K562 (cell line): ENCODE measurements around the gene PRDM10. TPM values are rescaled to one million over a fixed set of nuclear protein-coding genes. Genes with fewer than 3 reads are reported as not detected.

Experiments used
- ATAC-seq: fragments of 200-7000 bp; cut with Tn5 transposase; 3 replicates; pipeline ENCODE4 v1.9.1; 2020; ENCODE audit warnings: moderate library complexity
- BruUV-seq: library from RNA; stranded (reverse); fragments of 400-500 nt; replicated peaks from 2 replicates; lab custom pipeline; 2021; lab: Mats Ljungman, UMichigan
- CTCF ChIA-PET: fragments of 300-600 bp; formaldehyde crosslinking; extraction: SDS; loops from one replicate; lab custom pipeline; 2021; ENCODE audit warnings: low intra/inter-chr PET ratio; lab: Yijun Ruan, JAX
- POLR2A ChIA-PET: fragments of 300-600, 350-650 bp; sonication (Branson Sonifier 250); formaldehyde crosslinking; extraction: SDS; loops from one replicate; lab custom pipeline; 2021; ENCODE audit warnings: antibody characterized with exemption, inconsistent platforms; lab: Yijun Ruan, JAX
- DNase-seq, 4 experiments: peaks; one replicate each; pipeline versions ENCODE4 v3.0.0 to v3.0.0-alpha.2; 2011 to 2018; ENCODE audit warnings: low spot score in 3 of 4, mixed read lengths in 3 of 4; ENCODE audit errors: extremely low read depth in 1 of 4
- FAIRE-seq: peaks from 2 replicates; lab custom pipeline; 2011; peaks lifted over from hg19 to GRCh38; lab: Jason Lieb, UNC
- H2AFZ ChIP-seq: 2 replicates; pipeline ENCODE4 v1.6.0; 2011; ENCODE audit warnings: low read depth, low read length, control low read depth, inconsistent platforms
- H3K27ac ChIP-seq: fragments of 200-600 bp; 3 replicates; pipeline ENCODE4 v1.8.0; 2011; ENCODE audit warnings: low read depth, mild to moderate bottlenecking, control low read depth, inconsistent platforms, low read length, moderate library complexity, mixed read lengths; ENCODE audit errors: extremely low read depth
- H3K27me3 ChIP-seq, 2 experiments: fragments of 300-600 bp in 1 of 2; 2 replicates in 1 of 2; 3 replicates in 1 of 2; pipeline versions ENCODE4 v1.6.0 to v1.8.0; 2011; ENCODE audit warnings: inconsistent platforms in 2 of 2, low read length in 2 of 2, mild to moderate bottlenecking in 1 of 2, mixed read lengths in 1 of 2, moderate library complexity in 1 of 2; ENCODE audit not compliant: control insufficient read depth in 2 of 2, insufficient read depth in 2 of 2
- H3K36me3 ChIP-seq: fragments of 300-600 bp; 3 replicates; pipeline ENCODE4 v1.8.0; 2011; ENCODE audit warnings: mild to moderate bottlenecking, low read length, inconsistent platforms; ENCODE audit not compliant: control insufficient read depth, insufficient read depth
- H3K4me1 ChIP-seq, 2 experiments: fragments of 200-600 bp in 1 of 2; replicated peaks in 1 of 2; 2 replicates in 1 of 2; 3 replicates in 1 of 2; pipeline versions ENCODE4 v1.5.1 to v1.8.0; 2011; ENCODE audit warnings: inconsistent platforms in 2 of 2, low read length in 2 of 2, mild to moderate bottlenecking in 1 of 2, mixed read lengths in 1 of 2, moderate library complexity in 1 of 2; ENCODE audit not compliant: control insufficient read depth in 2 of 2, insufficient read depth in 2 of 2
- H3K4me2 ChIP-seq: 2 replicates; pipeline ENCODE4 v1.6.1; 2011; ENCODE audit warnings: low read length, control low read depth, inconsistent platforms, mixed read lengths; ENCODE audit not compliant: insufficient read depth
- H3K4me3 ChIP-seq: fragments of 200-600 bp; sonication (generic), shearing (Covaris generic); 2 replicates; pipeline ENCODE4 v1.5.1; 2016; ENCODE audit warnings: control low read depth, inconsistent platforms
- H3K79me2 ChIP-seq: fragments of 200-600 bp; 3 replicates; pipeline ENCODE4 v1.8.0; 2011; ENCODE audit warnings: low read length, inconsistent platforms; ENCODE audit not compliant: control insufficient read depth, insufficient read depth
- H3K9ac ChIP-seq, 2 experiments: 2 replicates each; pipeline versions ENCODE4 v1.6.0 to v1.6.1; 2011; ENCODE audit warnings: low read depth in 2 of 2, low read length in 2 of 2, control low read depth in 1 of 2, inconsistent platforms in 1 of 2, mild to moderate bottlenecking in 1 of 2, mixed read lengths in 1 of 2; ENCODE audit not compliant: insufficient read depth in 1 of 2
- H3K9me1 ChIP-seq: one replicate; pipeline ENCODE4 v1.6.0; 2011; ENCODE audit warnings: inconsistent platforms, mild to moderate bottlenecking, low read length, moderate library complexity; ENCODE audit not compliant: control insufficient read depth, insufficient read depth
- H3K9me3 ChIP-seq: replicated peaks from 2 replicates; pipeline ENCODE4 v1.5.1; 2011; ENCODE audit warnings: low read depth, low read length, inconsistent platforms; ENCODE audit not compliant: control insufficient read depth, insufficient read depth
- H4K20me1 ChIP-seq: replicated peaks from 2 replicates; pipeline ENCODE4 v1.6.1; 2011; ENCODE audit warnings: low read length, inconsistent platforms, mixed read lengths; ENCODE audit not compliant: control insufficient read depth, insufficient read depth
- ATF7 ChIP-seq: fragments of 450-650 bp; IDR thresholded peaks from 2 replicates; pipeline ENCODE4 v1.7.1; 2014; ENCODE audit warnings: mild to moderate bottlenecking, moderate library complexity
- CCNT2 ChIP-seq: IDR thresholded peaks from 2 replicates; pipeline ENCODE4 v1.6.1; 2011; ENCODE audit warnings: borderline replicate concordance, low read depth, mild to moderate bottlenecking, moderate library complexity, mixed read lengths, low read length; ENCODE audit not compliant: insufficient read length; ENCODE audit errors: extremely low read depth
- ESRRB ChIP-seq: fragments of 250-450 bp; sonication (Bioruptor Pico); IDR thresholded peaks from 2 replicates; pipeline ENCODE4 v1.5.0; 2020; ENCODE audit warnings: mild to moderate bottlenecking, moderate library complexity, borderline replicate concordance
- HMGN3 ChIP-seq: IDR thresholded peaks from 2 replicates; pipeline ENCODE4 v1.6.1; 2011; ENCODE audit warnings: borderline replicate concordance, low read depth, mild to moderate bottlenecking, mixed read lengths, low read length; ENCODE audit not compliant: insufficient read length; ENCODE audit errors: extremely low read depth
- KAT7 ChIP-seq: sonication (generic); formaldehyde crosslinking; IDR thresholded peaks from 2 replicates; pipeline ENCODE4 v1.8.0; 2022; ENCODE audit warnings: missing genetic modification reagents, mild to moderate bottlenecking, borderline replicate concordance
- KDM4B ChIP-seq, 2 experiments: fragments of 450-650 bp in 1 of 2; sonication (generic) in 1 of 2; IDR thresholded peaks; 2 replicates each; pipeline ENCODE4 v1.6.1; 2016 to 2017; ENCODE audit warnings: borderline replicate concordance in 2 of 2, antibody characterized with exemption in 1 of 2, low read depth in 1 of 2, mild to moderate bottlenecking in 1 of 2
- SP1 ChIP-seq: sonication (generic); formaldehyde crosslinking; IDR thresholded peaks from 2 replicates; pipeline ENCODE4 v1.8.1; 2022; ENCODE audit warnings: mild to moderate bottlenecking, missing genetic modification reagents
- TRIM28 ChIP-seq: fragments of 450-650 bp; IDR thresholded peaks from 2 replicates; pipeline ENCODE4 v1.6.1; 2017
- WGBS: fragments of 100-300 bp; shearing (Covaris generic); methylation state at CpG from one replicate; pipeline ENCODE4 v1.1.6; 2016; ENCODE audit warnings: low coverage, mixed read lengths; ENCODE audit not compliant: insufficient coverage; ENCODE audit errors: missing lambda C conversion rate; 5-methylcytosine and 5-hydroxymethylcytosine counted together
- in situ Hi-C: fragments of 300-500 bp; cut with MboI; formaldehyde crosslinking; loops from 4 replicates; pipeline ENCODE4 v1.15.0; 2018; ENCODE audit warnings: inconsistent platforms, mixed read lengths
- intact Hi-C: fragments of 100-400 bp; cut with micrococcal nuclease; formaldehyde crosslinking; loops from 2 replicates; pipeline ENCODE4 v1.14.2; 2022
- polyA plus RNA-seq, 8 experiments: library from polyadenylated mRNA; depleted of rRNA in 4 of 8; stranded (reverse) in 5 of 8; unstranded in 3 of 8; fragments of >200 nt; fragmentation: Nextera tagmentation in 2 of 8; fragmentation: Illumina TruSeq in 1 of 8; extraction: Ambion mirVana in 2 of 8; extraction: Trizol in 1 of 8; gene quantifications; 2 replicates each; pipeline versions ENCODE4 v1.2.1 to v1.2.3, GENCODE V29; 2011 to 2014; ENCODE audit warnings: inconsistent platforms in 1 of 8, missing spikeins in 1 of 8
- total RNA-seq, 7 experiments: library from RNA; depleted of rRNA in 6 of 7; stranded (reverse); fragments of >200 nt in 6 of 7; fragmentation: Illumina TruSeq in 2 of 7; extraction: Trizol in 2 of 7; gene quantifications; 2 replicates each; pipeline versions ENCODE4 v1.2.1 to v1.2.3, GENCODE V29; 2011 to 2021; ENCODE audit warnings: low replicate concordance in 1 of 7
- TF ChIP-seq, protein P1 (sequence below): fragments of 450-650 bp; IDR thresholded peaks from 2 replicates; pipeline ENCODE4 v1.6.1; 2016; ENCODE audit warnings: low read depth

PRDM10 gene
- total and polyA plus RNA-seq, 9 of the 15 experiments (the other 6 are each of a cell fraction or from before 2014, with no cell fraction given), result 0.89 to 9.3 (median 4.5) TPM

DNA sequence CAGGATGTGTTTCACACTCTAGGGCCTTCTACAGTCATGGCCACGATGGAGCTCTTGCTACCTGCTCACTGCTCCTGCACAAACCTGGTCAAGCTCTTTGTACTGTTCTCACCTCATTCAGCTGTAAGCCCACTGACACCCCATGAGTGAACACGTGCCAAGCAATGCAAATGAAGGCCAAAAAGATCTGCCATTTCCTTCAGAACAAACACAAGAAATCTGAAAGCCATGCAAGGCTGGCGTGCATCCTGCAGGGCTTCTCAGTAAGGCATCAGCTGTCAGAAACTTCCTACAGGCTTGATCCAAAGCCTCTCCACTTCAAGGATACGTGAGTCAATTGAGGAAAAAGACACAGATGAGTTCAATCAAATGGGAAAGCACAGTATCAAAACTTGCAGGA is 63.1 kb downstream of the PRDM10 start (continued):
- TF ChIP-seq KAT7 (CRISPR knock-in tag), result no peak

DNA sequence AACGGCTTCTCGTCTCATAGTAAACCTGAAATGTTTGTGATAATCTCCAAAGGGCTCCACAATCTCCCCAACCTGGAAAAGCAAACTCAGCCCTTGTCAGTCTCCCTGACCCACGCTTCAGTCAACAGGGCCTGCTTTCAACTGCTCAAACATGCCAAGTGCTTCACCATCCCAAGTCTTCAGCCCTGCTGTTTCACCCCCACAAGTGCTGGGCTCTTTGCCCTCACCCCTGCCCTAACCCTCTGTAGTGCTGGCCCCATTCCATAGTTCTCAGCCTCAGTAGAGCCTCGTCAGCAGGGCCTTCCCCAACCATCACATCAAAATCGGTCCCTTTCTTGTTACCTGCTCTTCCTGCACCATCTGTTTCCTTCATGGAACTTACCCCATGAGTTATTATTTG is 63.9 kb downstream of the PRDM10 start:
- no peak for DNase-seq
- H3K4me1 ChIP-seq, result no peaks in the 10 kb centered on the region
- POLR2A ChIA-PET, result interaction anchor here (0.9 kb wide), 1 partner anchor 193 kb away, joined by 4 read pairs; no protein-coding TSS in a partner anchor

More for the DNA sequence above, 63.9 kb downstream of the PRDM10 start:
- H3K4me2 ChIP-seq, result no peak overlapping the region
- H3K79me2 ChIP-seq, result no peaks in the 10 kb centered on the region
- WGBS, result 69% methylated on average over 5 of the region's 5 CpGs
- no peaks in the 10 kb centered on the region for H3K9me3 ChIP-seq
- in situ Hi-C loops (no loop called here), intact Hi-C loops (no loop called here)
- no peak for ATAC-seq
- H3K27ac ChIP-seq, result no peak overlapping the region
- no peaks in the 10 kb centered on the region for H3K9me1 ChIP-seq
- no peak overlapping the region for H3K9ac ChIP-seq
- no peaks in the 10 kb centered on the region for H3K27me3 ChIP-seq
- no peak for FAIRE-seq
- H4K20me1 ChIP-seq, result no peaks in the 10 kb centered on the region
- no peak overlapping the region for H3K4me3 ChIP-seq
- BruUV-seq, result no TSS peak
- no peak overlapping the region for H2AFZ ChIP-seq
- peaks cover 9% of the 10 kb centered on the region; the same call in 2 of the 3 replicates for H3K36me3 ChIP-seq
- CTCF ChIA-PET, result no interaction called here
- TF ChIP-seq ATF7 (no peak), ESRRB (CRISPR knock-in tag) (no peak), TRIM28 (no peak), KDM4B (IDR thresholded peaks at IDR 0.05; ENCODE audit: borderline replicate concordance in 2 of 2, low read depth in 1 of 2) (no peak), CCNT2 (no peak), SP1 (CRISPR knock-in tag) (no peak), HMGN3 (no peak)
- TF ChIP-seq, protein P1, sequence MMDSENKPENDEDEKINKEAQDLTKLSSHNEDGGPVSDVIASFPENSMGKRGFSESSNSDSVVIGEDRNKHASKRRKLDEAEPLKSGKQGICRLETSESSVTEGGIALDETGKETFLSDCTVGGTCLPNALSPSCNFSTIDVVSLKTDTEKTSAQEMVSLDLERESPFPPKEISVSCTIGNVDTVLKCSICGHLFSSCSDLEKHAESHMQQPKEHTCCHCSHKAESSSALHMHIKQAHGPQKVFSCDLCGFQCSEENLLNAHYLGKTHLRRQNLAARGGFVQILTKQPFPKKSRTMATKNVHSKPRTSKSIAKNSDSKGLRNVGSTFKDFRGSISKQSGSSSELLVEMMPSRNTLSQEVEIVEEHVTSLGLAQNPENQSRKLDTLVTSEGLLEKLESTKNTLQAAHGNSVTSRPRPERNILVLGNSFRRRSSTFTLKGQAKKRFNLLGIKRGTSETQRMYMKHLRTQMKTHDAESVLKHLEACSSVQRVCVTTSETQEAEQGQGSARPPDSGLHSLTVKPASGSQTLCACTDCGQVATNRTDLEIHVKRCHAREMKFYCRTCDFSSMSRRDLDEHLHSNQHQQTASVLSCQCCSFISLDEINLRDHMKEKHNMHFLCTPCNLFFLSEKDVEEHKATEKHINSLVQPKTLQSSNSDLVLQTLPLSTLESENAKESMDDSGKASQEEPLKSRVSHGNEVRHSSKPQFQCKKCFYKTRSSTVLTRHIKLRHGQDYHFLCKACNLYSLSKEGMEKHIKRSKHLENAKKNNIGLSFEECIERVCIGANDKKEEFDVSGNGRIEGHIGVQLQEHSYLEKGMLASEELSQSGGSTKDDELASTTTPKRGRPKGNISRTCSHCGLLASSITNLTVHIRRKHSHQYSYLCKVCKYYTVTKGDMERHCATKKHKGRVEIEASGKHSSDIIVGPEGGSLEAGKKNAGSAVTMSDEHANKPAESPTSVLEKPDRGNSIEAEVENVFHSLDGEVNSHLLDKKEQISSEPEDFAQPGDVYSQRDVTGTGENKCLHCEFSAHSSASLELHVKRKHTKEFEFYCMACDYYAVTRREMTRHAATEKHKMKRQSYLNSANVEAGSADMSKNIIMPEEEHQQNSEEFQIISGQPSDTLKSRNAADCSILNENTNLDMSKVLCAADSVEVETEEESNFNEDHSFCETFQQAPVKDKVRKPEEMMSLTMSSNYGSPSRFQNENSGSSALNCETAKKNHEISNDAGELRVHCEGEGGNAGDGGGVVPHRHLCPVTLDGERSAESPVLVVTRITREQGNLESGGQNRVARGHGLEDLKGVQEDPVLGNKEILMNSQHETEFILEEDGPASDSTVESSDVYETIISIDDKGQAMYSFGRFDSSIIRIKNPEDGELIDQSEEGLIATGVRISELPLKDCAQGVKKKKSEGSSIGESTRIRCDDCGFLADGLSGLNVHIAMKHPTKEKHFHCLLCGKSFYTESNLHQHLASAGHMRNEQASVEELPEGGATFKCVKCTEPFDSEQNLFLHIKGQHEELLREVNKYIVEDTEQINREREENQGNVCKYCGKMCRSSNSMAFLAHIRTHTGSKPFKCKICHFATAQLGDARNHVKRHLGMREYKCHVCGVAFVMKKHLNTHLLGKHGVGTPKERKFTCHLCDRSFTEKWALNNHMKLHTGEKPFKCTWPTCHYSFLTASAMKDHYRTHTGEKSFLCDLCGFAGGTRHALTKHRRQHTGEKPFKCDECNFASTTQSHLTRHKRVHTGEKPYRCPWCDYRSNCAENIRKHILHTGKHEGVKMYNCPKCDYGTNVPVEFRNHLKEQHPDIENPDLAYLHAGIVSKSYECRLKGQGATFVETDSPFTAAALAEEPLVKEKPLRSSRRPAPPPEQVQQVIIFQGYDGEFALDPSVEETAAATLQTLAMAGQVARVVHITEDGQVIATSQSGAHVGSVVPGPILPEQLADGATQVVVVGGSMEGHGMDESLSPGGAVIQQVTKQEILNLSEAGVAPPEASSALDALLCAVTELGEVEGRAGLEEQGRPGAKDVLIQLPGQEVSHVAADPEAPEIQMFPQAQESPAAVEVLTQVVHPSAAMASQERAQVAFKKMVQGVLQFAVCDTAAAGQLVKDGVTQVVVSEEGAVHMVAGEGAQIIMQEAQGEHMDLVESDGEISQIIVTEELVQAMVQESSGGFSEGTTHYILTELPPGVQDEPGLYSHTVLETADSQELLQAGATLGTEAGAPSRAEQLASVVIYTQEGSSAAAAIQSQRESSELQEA, result no peak
